Fibroblast of lung (primary cell): ENCODE data around the gene RNF5. TPM values are rescaled to one million over a fixed set of nuclear protein-coding genes. Genes with fewer than 3 reads are reported as not detected.
"Not testable (repeated sequence)": the region's sequence is repeated elsewhere in the genome, so short reads cannot be mapped to it uniquely, and the experiment has no call there.

Experiments used
- DNase-seq, 2 donors: peaks; one replicate each; pipeline versions ENCODE4 v3.0.0 to v3.0.0-alpha.2; 2010; ENCODE audit warnings: low read depth in 2 of 2
- H2AFZ ChIP-seq: 2 replicates; pipeline ENCODE4 v1.5.1; 2012; ENCODE audit warnings: low read length, control low read depth, inconsistent platforms
- H3K27ac ChIP-seq: 2 replicates; pipeline ENCODE4 v1.5.1; 2011; ENCODE audit warnings: low read length, control low read depth; ENCODE audit not compliant: insufficient read depth
- H3K27me3 ChIP-seq: 2 replicates; pipeline ENCODE4 v1.5.1; 2011; ENCODE audit warnings: mild to moderate bottlenecking, low read length; ENCODE audit not compliant: control insufficient read depth, insufficient read depth
- H3K36me3 ChIP-seq: 2 replicates; pipeline ENCODE4 v1.5.1; 2011; ENCODE audit warnings: low read length; ENCODE audit not compliant: control insufficient read depth, insufficient read depth
- H3K4me1 ChIP-seq: 2 replicates; pipeline ENCODE4 v1.5.1; 2011; ENCODE audit warnings: low read length; ENCODE audit not compliant: control insufficient read depth, insufficient read depth; ENCODE audit errors: extremely low read depth
- H3K4me2 ChIP-seq: 2 replicates; pipeline ENCODE4 v1.5.1; 2011; ENCODE audit warnings: low read length, control low read depth; ENCODE audit not compliant: insufficient read depth; ENCODE audit errors: extremely low read depth
- H3K4me3 ChIP-seq, 4 experiments: fragments of 200-600 bp in 1 of 4; sonication (generic) in 1 of 4; replicated peaks in 1 of 4; 2 replicates each; pipeline ENCODE4 v1.5.1; 2011 to 2016; ENCODE audit warnings: low read length in 4 of 4, low read depth in 3 of 4, mild to moderate bottlenecking in 3 of 4, control low read depth in 2 of 4, inconsistent platforms in 1 of 4, mixed read lengths in 1 of 4; ENCODE audit not compliant: insufficient read depth in 1 of 4; ENCODE audit errors: control extremely low read depth in 1 of 4
- H3K79me2 ChIP-seq: 2 replicates; pipeline ENCODE4 v1.5.1; 2012; ENCODE audit warnings: mild to moderate bottlenecking, low read length, inconsistent platforms; ENCODE audit not compliant: control insufficient read depth, insufficient read depth
- H3K9ac ChIP-seq: 2 replicates; pipeline ENCODE4 v1.5.1; 2011; ENCODE audit warnings: mild to moderate bottlenecking, low read length, control low read depth; ENCODE audit not compliant: insufficient read depth
- H3K9me3 ChIP-seq: 2 replicates; pipeline ENCODE4 v1.5.1; 2012; ENCODE audit warnings: low read depth, low read length; ENCODE audit not compliant: control insufficient read depth, insufficient read depth
- H4K20me1 ChIP-seq: 2 replicates; pipeline ENCODE4 v1.5.1; 2011; ENCODE audit warnings: low read length; ENCODE audit not compliant: control insufficient read depth, insufficient read depth; ENCODE audit errors: extremely low read depth
- EZH2 ChIP-seq: IDR thresholded peaks from 2 replicates; pipeline ENCODE4 v1.5.1; 2012; ENCODE audit warnings: low read length, control low read depth, mild to moderate bottlenecking; ENCODE audit errors: missing control alignments
- polyA plus RNA-seq, 2 donors: library from polyadenylated mRNA; depleted of rRNA in 1 of 2; stranded (reverse) in 1 of 2; unstranded in 1 of 2; fragments of >200 nt; gene quantifications; 2 replicates each; pipeline ENCODE4 v1.2.1, GENCODE V29; 2011 to 2012; ENCODE audit warnings: missing spikeins in 1 of 2
- total RNA-seq: library from RNA; depleted of rRNA; stranded (reverse); fragments of >200 nt; gene quantifications from 2 replicates; pipeline ENCODE4 v1.2.1, GENCODE V29; 2014
- TF ChIP-seq, protein P1 (sequence below), 2 donors: IDR thresholded peaks in 1 of 2; conservative IDR thresholded peaks in 1 of 2; 1 replicate in 1 of 2; 2 replicates in 1 of 2; pipeline ENCODE4 v1.5.1; 2011 to 2012; ENCODE audit warnings: low read length in 2 of 2, control low read depth in 1 of 2, inconsistent platforms in 1 of 2, low read depth in 1 of 2, mild to moderate bottlenecking in 1 of 2

Gene RNF5
- total and polyA plus RNA-seq, 2 donors (not counting 1 experiment from before 2014, with no cell fraction given) = 23.9 to 63.4 TPM

DNA sequence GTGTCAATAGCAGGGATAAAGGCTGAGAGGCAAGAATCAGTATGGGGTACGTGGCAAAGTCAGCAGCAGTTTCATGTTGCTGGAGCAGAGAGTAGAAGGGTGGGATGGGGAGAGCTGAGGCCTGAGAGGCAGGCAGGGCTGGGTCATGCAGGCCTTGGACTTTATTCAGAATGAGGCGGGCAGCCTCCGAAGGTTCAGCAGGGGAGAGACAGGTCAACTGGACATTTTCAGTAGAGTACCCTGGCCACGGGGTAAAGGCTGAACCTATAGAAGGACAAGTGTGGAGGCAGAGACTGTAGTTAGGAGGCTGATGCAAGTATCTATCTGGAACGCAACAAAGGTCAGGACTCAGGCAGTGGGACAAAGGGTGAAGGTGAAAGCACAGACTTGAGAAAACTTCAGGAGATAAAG lies 32.0 kb downstream of the RNF5 start:
- no peaks in the 10 kb centered on the region for H3K36me3 ChIP-seq
- TF ChIP-seq EZH2 = no peak
- TF ChIP-seq, protein P1, sequence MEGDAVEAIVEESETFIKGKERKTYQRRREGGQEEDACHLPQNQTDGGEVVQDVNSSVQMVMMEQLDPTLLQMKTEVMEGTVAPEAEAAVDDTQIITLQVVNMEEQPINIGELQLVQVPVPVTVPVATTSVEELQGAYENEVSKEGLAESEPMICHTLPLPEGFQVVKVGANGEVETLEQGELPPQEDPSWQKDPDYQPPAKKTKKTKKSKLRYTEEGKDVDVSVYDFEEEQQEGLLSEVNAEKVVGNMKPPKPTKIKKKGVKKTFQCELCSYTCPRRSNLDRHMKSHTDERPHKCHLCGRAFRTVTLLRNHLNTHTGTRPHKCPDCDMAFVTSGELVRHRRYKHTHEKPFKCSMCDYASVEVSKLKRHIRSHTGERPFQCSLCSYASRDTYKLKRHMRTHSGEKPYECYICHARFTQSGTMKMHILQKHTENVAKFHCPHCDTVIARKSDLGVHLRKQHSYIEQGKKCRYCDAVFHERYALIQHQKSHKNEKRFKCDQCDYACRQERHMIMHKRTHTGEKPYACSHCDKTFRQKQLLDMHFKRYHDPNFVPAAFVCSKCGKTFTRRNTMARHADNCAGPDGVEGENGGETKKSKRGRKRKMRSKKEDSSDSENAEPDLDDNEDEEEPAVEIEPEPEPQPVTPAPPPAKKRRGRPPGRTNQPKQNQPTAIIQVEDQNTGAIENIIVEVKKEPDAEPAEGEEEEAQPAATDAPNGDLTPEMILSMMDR (conservative IDR thresholded peaks at IDR 0.05 in 1 of 2, IDR thresholded peaks at IDR 0.05 in 1 of 2; ENCODE audit: low read depth in 1 of 2, low read length in 2 of 2) = no peak
- H3K4me1 ChIP-seq = no peaks in the 10 kb centered on the region
- no peak for DNase-seq
- no peaks in the 10 kb centered on the region for H3K9me3 ChIP-seq
- no peak overlapping the region for H3K4me2 ChIP-seq
- H3K27ac ChIP-seq = no peak overlapping the region
- no peaks in the 10 kb centered on the region for H4K20me1 ChIP-seq
- H3K9ac ChIP-seq = no peak overlapping the region
- H3K27me3 ChIP-seq = no peaks in the 10 kb centered on the region
- no peaks in the 10 kb centered on the region for H3K79me2 ChIP-seq
- no peak overlapping the region for H2AFZ ChIP-seq
- no peak overlapping the region for H3K4me3 ChIP-seq

- H4K20me1 ChIP-seq, H3K4me1 ChIP-seq, H3K79me2 ChIP-seq, H3K4me2 ChIP-seq, H3K36me3 ChIP-seq, DNase-seq, H3K27me3 ChIP-seq, H2AFZ ChIP-seq, H3K9ac ChIP-seq, H3K9me3 ChIP-seq, H3K27ac ChIP-seq, H3K4me3 ChIP-seq: not testable (repeated sequence)
Observed at GRCh38 chr6:32211432-32211831, 33.2 kb downstream of the RNF5 start.

DNA sequence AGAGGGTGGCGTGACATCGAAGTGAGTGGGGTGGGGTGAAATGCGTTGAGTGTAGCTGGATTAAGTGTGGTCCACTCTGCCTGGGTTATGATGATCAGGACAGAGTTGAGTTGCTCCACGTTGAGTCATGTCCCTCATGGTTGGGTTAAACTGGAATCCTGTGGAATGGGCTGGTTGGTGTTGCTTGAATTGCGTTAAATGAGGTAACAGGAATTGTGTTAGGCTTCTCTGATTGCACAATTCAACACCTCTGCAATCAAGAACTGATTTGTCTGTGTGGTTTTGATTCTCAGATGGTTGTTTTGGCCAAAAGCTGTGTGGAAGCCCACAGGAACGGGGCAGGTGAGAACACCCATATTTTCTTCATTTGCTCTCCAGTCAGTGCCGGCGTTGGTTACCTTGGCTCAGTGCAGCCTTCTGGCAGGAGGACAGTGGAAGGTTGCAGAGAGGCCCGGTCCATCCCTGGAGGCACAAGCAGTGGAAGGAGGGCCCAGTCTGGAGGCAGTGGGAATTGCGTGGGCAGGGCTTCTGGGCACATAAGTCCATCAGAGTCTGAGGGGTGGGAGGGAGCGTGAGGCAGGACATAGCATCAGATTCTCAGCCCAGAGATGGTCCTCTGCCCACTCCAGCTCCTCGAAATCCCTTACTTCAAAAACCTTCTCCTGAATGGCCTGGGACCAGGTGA lies 34.0 kb downstream of the RNF5 start:
- Histone ChIP-seq H3K36me3 (no peaks in the 10 kb centered on the region), H4K20me1 (no peaks in the 10 kb centered on the region), H3K27ac (no peak overlapping the region), H3K4me3 (no peak overlapping the region), H3K4me1 (no peaks in the 10 kb centered on the region), H3K9me3 (no peaks in the 10 kb centered on the region), H3K9ac (no peak overlapping the region), H3K79me2 (no peaks in the 10 kb centered on the region), H2AFZ (no peak overlapping the region), H3K27me3 (no peaks in the 10 kb centered on the region), H3K4me2 (no peak overlapping the region)
- no peak for TF ChIP-seq EZH2
- TF ChIP-seq, protein P1 (conservative IDR thresholded peaks at IDR 0.05 in 1 of 2, IDR thresholded peaks at IDR 0.05 in 1 of 2; ENCODE audit: low read depth in 1 of 2, low read length in 2 of 2) = no peak
- no peak for DNase-seq
